GM21529 (cell line): Measurements from ENCODE around the gene ZNF385A.
A peak's percentile ranks its signal among the peaks of the same experiment; 100 is the strongest.

Source experiments
- ATAC-seq: cut with Tn5 transposase; IDR thresholded peaks from one replicate; pipeline ENCODE4 v1.9.1; 2021; ENCODE audit not compliant: unreplicated experiment

Gene ZNF385A

GRCh38 chr12:54384591-54385041 is at the start of gene ZNF385A:
ZNF385A (minus strand) TSS chr12:54384733; CDS start chr12:54384514, 219 bp downstream.
- ATAC-seq = peak; percentile 31

GRCh38 chr12:54432815-54433164 is 48.3 kb upstream of the ZNF385A start:
- ATAC-seq = no peak

- ATAC-seq = no peak
Measured at GRCh38 chr12:54431911-54432814, 47.6 kb upstream of the ZNF385A start.

- no peak for ATAC-seq
Measured at GRCh38 chr12:54430471-54431069, 46.0 kb upstream of the ZNF385A start.

GRCh38 chr12:54429014-54429471 is 44.5 kb upstream of the ZNF385A start:
- no peak for ATAC-seq

GRCh38 chr12:54428050-54429013 is 43.8 kb upstream of the ZNF385A start:
- ATAC-seq = no peak

GRCh38 chr12:54427106-54427505 is 42.6 kb upstream of the ZNF385A start:
- no peak for ATAC-seq

GRCh38 chr12:54426690-54427089 is 42.2 kb upstream of the ZNF385A start:
- ATAC-seq = no peak

- no peak for ATAC-seq
Measured at GRCh38 chr12:54425702-54426101, 41.2 kb upstream of the ZNF385A start.

- no peak for ATAC-seq
Measured at GRCh38 chr12:54424224-54424623, 39.7 kb upstream of the ZNF385A start.

GRCh38 chr12:54423816-54424150 is 39.2 kb upstream of the ZNF385A start:
- ATAC-seq = no peak

- no peak for ATAC-seq
Measured at GRCh38 chr12:54421879-54422250, 37.3 kb upstream of the ZNF385A start.

- no peak for ATAC-seq
Measured at GRCh38 chr12:54421175-54421878, 36.8 kb upstream of the ZNF385A start.

- ATAC-seq = no peak
Measured at GRCh38 chr12:54420766-54421144, 36.2 kb upstream of the ZNF385A start.

- no peak for ATAC-seq
Measured at GRCh38 chr12:54419088-54419887, 34.8 kb upstream of the ZNF385A start, which contains the start of gene ITGA5. ITGA5 (minus strand) TSS chr12:54419266; CDS start chr12:54419198, 68 bp downstream.

GRCh38 chr12:54418441-54419087 is 34.0 kb upstream of the ZNF385A start:
- ATAC-seq = no peak

- no peak for ATAC-seq
Measured at GRCh38 chr12:54417712-54418440, 33.3 kb upstream of the ZNF385A start.
